AG08395 (cell line): ENCODE measurements around the gene R3HDML.

Experiments
- DNase-seq: peaks from one replicate; pipeline ENCODE4 v3.0.0; 2012; ENCODE audit warnings: mixed read lengths, low spot score

The R3HDML gene

GRCh38 chr20:44364068-44364467 lies 27.2 kb downstream of the R3HDML start:
- DNase-seq, result no peak

GRCh38 chr20:44364780-44365179 lies 27.9 kb downstream of the R3HDML start:
- DNase-seq, result no peak

- DNase-seq, result no peak
Observed at GRCh38 chr20:44367746-44368145, 30.9 kb downstream of the R3HDML start.

- no peak for DNase-seq
Observed at GRCh38 chr20:44370639-44371218, 33.9 kb downstream of the R3HDML start.

- no peak for DNase-seq
Observed at GRCh38 chr20:44382641-44383040, 45.8 kb downstream of the R3HDML start.

- DNase-seq, result peak; percentile 57
Observed at GRCh38 chr20:44384423-44385027, 47.7 kb downstream of the R3HDML start.

GRCh38 chr20:44388466-44389023 lies 51.7 kb downstream of the R3HDML start:
- peak; percentile 79 for DNase-seq

GRCh38 chr20:44389871-44390270 lies 53.0 kb downstream of the R3HDML start:
- no peak for DNase-seq

GRCh38 chr20:44390280-44390679 lies 53.4 kb downstream of the R3HDML start:
- no peak for DNase-seq

GRCh38 chr20:44392088-44392775 lies 55.4 kb downstream of the R3HDML start:
- no peak for DNase-seq

- DNase-seq, result no peak
Observed at GRCh38 chr20:44392776-44393607, 56.1 kb downstream of the R3HDML start.

GRCh38 chr20:44393608-44394451 lies 57.0 kb downstream of the R3HDML start:
- no peak for DNase-seq

- no peak for DNase-seq
Observed at GRCh38 chr20:44394452-44394701, 57.5 kb downstream of the R3HDML start.

- no peak for DNase-seq
Observed at GRCh38 chr20:44394702-44395460, 58.0 kb downstream of the R3HDML start.

GRCh38 chr20:44395461-44396340 lies 58.9 kb downstream of the R3HDML start:
- DNase-seq, result no peak

GRCh38 chr20:44396369-44397130 lies 59.7 kb downstream of the R3HDML start:
- no peak for DNase-seq

GRCh38 chr20:44398335-44398734 lies 61.5 kb downstream of the R3HDML start:
- no peak for DNase-seq

- DNase-seq, result no peak
Observed at GRCh38 chr20:44399446-44399845, 62.6 kb downstream of the R3HDML start.

- DNase-seq, result no peak
Observed at GRCh38 chr20:44400671-44400969, 63.8 kb downstream of the R3HDML start.
